DND-41 (cell line): ENCODE data around the gene TTLL8.

Experiments used
- CTCF ChIP-seq: IDR thresholded peaks from 2 replicates; pipeline ENCODE4 v1.5.1; 2012; ENCODE audit warnings: borderline replicate concordance, low read length, moderate library complexity, mild to moderate bottlenecking; ENCODE audit not compliant: poor library complexity, severe bottlenecking; ENCODE audit errors: extremely low read depth
- EZH2 ChIP-seq: IDR thresholded peaks from 3 replicates; pipeline ENCODE4 v1.6.1; 2012; ENCODE audit warnings: borderline replicate concordance, low read depth, mild to moderate bottlenecking, moderate library complexity, low read length, inconsistent platforms; ENCODE audit not compliant: severe bottlenecking

GRCh38 chr22:50047346-50047745, 10.8 kb downstream of the TTLL8 start:
- no peak for TF ChIP-seq CTCF
- no peak for TF ChIP-seq EZH2
